Stimulated activated CD8-positive, alpha-beta memory T cell treated with anti-CD3 and anti-CD28 coated beads, Interleukin-4, amount 100 ng/mL, for 1 hour (primary cell): ENCODE measurements around the gene PCDHGA1.
"Not testable (repeated sequence)": the region's sequence is repeated elsewhere in the genome, so short reads cannot be mapped to it uniquely, and the experiment has no call there.

Source experiments
- DNase-seq, 2 donors: peaks; one replicate each; pipeline ENCODE4 v3.0.0-alpha.2; 2020; ENCODE audit warnings: low read depth in 2 of 2, low spot score in 1 of 2

The PCDHGA1 gene

DNA sequence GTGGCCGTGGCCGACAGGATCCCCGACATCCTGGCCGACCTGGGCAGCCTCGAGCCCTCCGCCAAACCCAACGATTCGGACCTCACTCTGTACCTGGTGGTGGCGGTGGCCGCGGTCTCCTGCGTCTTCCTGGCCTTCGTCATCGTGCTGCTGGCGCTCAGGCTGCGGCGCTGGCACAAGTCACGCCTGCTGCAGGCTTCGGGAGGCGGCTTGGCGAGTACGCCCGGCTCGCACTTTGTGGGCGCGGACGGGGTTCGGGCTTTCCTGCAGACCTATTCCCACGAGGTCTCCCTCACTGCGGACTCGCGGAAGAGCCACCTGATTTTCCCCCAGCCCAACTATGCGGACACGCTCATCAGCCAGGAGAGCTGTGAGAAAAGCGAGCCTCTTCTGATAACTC is 15.7 kb downstream of the PCDHGA1 start:
- DNase-seq = not testable (repeated sequence)

DNA sequence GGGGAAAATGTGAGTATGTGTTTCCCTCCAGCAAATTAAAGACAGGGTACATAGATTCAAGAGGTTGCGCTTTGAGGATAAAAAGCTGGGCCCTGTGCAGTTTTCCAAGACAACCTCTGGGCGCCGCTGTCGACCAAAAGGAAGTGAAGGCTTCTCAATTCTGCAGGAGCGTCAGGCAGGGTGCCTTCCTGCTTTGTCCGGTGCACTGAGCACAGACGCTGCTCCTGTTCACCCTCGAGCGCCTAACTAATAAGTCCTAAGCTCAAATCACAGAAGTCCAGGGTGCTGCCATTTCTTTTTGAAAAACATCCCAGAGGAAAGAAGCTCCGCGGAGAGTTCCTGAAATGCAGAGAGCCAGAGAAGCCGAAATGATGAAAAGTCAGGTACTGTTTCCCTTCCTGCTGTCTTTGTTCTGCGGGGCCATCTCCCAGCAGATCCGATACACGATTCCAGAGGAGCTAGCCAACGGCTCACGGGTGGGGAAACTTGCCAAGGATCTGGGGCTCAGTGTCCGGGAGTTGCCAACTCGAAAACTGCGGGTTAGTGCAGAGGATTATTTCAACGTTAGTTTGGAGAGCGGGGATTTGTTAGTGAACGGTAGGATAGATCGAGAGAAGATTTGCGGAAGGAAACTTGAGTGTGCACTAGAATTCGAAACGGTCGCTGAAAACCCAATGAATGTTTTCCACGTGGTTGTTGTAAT is 19.8 kb downstream of the PCDHGA1 start, which contains the start of gene PCDHGB1:
Gene PCDHGB1, plus strand, starts transcription at position 183 of the 703 bp plus-strand sequence. Its CDS starts 162 bp downstream, at position 345.
- DNase-seq = no peak

DNA sequence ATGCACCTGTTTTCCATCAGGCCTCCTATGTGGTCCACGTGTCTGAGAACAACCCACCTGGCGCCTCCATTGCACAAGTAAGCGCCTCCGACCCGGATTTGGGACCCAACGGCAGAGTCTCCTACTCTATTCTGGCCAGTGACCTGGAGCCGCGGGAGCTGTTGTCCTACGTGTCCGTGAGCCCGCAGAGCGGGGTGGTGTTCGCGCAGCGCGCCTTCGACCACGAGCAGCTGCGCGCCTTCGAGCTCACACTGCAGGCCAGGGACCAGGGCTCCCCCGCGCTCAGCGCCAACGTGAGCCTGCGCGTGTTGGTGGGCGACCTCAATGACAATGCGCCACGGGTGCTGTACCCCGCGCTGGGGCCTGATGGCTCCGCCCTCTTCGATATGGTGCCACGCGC is 21.3 kb downstream of the PCDHGA1 start:
- no peak for DNase-seq

DNA sequence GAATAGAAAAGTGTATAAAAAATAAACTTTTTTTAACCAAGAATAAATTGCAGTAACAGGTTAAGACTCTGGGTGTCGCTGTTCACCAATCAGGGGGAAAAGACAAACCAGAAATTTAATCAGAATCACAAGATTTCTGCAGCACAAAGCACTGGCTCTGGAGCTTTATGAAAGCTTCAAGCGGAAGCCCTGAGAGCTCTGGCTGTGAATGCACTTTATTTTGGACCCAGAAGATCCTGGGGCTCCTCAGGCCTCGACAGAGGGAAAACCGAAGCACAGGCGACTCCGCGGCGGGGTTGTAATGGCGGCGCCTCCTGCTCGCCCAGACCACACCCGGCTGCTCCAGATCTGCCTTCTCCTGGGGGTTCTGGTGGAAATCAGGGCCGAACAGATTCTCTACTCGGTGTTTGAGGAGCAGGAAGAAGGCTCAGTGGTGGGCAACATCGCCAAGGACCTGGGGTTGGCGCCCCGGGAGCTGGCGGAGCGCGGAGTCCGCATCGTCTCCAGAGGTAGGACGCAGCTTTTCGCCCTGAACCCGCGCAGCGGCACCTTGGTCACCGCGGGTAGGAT is 24.7 kb downstream of the PCDHGA1 start, which contains the start of gene PCDHGA4:
Gene PCDHGA4, plus strand, starts transcription at position 122 of the 570 bp plus-strand sequence. Its CDS starts 87 bp downstream, at position 209.
- no peak for DNase-seq

DNA sequence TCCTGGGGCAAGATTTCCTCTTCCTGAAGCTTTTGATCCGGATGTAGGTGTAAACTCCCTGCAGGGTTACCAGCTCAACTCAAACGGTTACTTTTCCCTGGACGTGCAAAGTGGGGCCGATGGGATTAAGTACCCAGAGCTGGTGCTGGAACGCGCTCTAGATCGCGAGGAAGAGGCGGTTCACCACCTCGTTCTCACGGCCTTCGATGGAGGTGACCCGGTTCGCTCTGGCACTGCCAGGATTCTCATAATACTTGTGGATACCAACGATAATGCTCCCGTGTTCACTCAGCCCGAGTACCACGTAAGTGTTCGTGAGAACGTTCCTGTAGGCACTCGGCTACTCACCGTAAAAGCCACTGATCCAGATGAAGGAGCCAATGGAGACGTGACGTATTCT is 25.3 kb downstream of the PCDHGA1 start:
- no peak for DNase-seq

DNA sequence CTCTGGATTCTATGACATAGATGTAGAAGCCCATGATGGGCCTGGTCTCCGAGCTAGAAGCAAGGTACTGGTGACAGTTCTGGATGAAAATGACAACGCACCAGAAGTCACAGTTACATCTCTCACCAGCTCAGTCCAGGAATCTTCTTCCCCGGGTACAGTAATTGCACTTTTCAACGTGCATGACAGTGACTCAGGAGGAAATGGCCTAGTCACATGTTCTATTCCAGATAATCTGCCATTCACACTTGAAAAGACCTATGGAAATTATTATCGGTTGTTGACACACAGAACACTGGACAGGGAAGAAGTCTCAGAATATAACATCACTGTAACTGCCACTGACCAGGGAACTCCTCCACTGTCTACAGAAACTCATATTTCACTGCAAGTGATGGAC is 25.8 kb downstream of the PCDHGA1 start:
- no peak for DNase-seq

DNA sequence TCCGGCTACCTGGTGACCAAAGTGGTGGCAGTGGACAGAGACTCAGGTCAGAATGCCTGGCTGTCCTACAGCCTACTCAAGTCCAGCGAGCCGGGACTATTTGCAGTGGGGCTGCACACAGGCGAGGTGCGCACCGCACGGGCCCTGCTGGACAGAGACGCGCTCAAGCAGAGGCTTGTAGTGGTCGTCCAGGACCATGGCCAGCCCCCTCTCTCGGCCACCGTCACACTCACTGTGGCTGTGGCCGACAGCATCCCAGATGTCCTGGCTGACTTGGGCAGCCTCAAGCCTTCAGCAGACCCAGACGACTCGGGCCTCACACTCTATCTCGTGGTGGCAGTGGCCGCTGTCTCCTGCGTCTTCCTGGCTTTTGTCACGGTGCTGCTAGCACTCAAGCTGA is 26.6 kb downstream of the PCDHGA1 start:
- DNase-seq = no peak

DNA sequence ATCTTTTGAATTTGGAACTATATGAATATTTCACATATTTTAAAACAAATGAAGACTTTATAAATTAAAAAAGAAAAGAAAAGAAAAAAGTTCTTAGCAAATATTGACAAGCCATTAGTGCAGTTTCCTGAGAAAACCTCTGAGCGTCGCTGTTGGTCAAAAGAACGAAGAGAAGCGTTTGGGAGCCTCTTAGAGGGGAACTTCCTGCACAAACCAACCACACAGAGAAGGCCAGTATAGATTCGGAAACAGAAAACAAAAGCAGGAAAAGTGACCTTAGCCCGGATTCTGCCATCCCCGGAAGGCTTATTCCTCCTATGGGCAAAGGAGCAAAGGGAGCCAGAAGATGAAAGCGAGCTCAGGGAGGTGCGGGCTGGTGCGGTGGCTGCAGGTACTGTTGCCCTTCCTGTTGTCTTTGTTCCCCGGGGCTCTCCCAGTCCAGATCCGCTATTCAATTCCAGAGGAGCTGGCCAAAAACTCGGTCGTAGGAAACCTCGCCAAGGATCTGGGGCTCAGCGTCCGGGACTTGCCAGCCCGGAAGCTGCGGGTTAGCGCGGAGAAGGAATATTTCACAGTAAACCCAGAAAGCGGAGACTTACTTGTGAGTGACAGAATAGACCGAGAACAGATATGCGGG is 29.6 kb downstream of the PCDHGA1 start, which contains the start of gene PCDHGB2:
Gene PCDHGB2, plus strand, starts transcription at position 205 of the 637 bp plus-strand sequence. Its CDS starts 142 bp downstream, at position 347.
- no peak for DNase-seq

DNA sequence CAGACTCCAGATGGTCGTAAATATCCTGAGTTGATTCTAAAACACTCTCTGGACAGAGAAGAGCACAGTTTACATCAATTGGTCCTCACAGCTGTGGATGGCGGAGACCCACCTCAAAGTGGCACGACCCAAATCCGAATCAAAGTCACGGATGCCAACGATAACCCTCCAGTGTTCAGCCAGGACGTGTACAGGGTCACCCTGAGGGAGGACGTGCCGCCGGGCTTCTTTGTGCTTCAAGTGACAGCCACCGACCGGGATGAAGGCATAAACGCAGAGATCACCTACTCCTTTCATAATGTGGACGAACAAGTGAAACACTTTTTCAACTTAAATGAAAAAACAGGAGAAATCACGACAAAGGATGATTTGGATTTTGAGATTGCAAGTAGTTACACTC is 30.4 kb downstream of the PCDHGA1 start:
- no peak for DNase-seq

DNA sequence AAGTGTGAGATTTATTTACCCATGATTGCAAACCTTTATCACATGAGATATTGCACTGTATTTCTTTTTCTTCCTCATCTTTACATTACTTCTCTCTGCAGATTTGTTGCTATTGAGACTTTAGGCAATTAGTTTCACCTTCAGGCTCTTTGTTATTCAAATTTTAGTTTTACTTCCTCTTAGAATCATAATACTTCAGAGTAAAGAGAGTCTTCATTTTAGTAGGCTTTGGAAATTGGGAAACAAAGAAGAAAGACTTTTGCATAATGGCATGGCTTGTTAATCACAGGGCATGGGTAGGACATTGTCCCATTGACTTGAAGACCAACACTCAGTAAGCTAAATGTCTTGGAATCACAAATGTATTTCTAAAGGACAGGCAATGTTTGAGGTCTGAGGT is 32.4 kb downstream of the PCDHGA1 start:
- DNase-seq = no peak

DNA sequence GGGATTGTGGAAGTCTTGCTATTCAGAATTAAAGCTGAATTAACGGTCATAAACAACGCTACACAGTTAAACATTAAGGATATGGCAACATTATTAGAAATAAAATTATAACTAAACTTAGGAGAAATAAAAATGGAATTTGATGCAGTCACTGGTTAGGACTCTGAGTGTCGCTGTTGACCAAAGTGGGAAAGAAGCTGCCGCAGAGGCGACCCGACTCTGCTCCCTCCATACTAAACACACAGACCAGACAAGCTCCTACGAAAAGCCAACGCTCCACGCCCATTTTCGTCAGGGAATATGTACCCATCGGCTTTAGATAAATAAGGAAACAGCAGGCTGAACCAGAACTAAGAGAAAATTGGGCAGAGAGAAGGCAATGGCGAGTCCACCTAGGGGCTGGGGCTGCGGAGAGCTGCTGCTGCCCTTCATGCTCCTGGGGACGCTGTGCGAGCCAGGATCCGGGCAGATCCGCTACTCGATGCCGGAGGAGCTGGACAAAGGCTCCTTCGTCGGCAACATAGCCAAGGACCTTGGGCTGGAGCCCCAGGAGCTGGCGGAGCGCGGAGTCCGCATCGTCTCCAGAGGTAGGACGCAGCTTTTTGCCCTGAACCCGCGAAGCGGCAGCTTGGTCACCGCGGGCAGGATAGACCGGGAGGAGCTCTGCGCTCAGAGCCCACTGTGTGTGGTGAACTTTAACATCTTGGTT is 33.8 kb downstream of the PCDHGA1 start, which contains the start of gene PCDHGA5:
Gene PCDHGA5, plus strand, starts transcription at position 211 of the 709 bp plus-strand sequence. Its CDS starts 169 bp downstream, at position 380.
- DNase-seq = no peak

DNA sequence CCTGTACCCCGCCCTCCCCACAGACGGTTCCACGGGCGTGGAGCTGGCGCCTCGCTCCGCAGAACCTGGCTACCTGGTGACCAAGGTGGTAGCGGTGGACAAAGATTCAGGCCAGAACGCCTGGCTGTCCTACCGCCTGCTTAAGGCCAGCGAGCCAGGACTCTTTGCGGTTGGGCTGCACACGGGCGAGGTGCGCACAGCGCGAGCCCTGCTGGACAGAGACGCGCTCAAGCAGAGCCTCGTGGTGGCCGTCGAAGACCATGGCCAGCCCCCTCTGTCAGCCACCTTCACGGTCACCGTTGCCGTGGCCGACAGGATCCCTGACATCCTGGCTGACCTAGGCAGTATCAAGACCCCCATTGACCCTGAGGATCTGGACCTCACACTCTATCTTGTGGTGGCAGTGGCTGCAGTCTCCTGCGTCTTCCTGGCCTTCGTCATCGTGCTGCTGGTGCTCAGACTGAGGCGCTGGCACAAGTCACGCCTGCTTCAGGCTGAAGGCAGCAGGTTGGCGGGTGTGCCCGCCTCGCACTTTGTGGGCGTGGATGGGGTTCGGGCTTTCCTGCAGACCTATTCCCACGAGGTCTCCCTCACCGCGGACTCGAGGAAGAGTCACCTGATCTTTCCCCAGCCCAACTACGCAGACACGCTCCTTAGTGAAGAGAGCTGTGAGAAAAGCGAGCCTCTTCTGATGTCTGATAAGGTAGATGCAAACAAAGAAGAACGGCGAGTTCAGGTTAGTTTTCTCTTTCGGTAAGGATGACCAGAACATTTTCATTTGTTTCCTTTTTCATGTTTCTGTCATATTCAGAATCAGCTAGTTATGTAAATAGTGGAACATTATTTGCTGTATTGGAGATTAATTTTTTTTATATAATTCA is 35.9 kb downstream of the PCDHGA1 start:
- DNase-seq = no peak

DNA sequence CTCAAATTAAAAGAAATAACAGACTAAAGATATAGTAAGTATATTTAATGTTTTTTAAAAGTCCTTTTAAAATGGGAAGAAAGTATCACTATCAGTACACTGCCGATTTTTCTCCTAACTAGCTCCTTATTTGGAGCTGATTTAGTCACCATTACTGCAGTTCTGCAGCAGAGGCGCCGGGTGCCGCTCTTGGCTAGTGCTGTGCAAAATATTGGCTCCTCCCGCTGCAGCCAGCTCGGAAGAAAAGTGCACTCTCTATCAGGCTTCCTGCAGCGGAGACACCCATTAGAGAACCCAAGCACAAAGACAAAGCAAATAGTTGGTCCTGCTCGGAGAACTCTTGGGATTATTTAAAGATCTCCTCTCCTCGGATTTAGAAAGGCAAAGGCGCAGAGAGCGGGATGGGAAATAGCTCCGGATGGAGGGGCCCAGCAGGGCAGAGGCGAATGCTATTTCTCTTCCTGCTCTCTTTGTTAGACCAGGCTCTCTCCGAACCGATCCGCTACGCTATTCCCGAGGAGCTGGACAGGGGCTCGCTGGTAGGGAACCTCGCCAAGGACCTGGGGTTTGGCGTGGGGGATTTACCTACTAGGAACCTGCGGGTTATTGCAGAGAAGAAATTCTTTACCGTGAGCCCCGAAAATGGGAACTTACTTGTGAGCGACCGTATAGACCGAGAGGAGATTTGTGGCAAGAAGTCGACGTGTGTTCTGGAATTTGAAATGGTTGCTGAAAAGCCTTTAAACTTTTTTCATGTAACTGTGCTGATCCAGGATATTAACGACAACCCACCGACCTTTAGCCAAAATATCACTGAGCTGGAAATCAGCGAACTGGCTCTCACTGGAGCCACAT is 39.9 kb downstream of the PCDHGA1 start, which contains the start of gene PCDHGB3:
Gene PCDHGB3, plus strand, starts transcription at position 249 of the 855 bp plus-strand sequence. Its CDS starts 153 bp downstream, at position 402.
- no peak for DNase-seq

DNA sequence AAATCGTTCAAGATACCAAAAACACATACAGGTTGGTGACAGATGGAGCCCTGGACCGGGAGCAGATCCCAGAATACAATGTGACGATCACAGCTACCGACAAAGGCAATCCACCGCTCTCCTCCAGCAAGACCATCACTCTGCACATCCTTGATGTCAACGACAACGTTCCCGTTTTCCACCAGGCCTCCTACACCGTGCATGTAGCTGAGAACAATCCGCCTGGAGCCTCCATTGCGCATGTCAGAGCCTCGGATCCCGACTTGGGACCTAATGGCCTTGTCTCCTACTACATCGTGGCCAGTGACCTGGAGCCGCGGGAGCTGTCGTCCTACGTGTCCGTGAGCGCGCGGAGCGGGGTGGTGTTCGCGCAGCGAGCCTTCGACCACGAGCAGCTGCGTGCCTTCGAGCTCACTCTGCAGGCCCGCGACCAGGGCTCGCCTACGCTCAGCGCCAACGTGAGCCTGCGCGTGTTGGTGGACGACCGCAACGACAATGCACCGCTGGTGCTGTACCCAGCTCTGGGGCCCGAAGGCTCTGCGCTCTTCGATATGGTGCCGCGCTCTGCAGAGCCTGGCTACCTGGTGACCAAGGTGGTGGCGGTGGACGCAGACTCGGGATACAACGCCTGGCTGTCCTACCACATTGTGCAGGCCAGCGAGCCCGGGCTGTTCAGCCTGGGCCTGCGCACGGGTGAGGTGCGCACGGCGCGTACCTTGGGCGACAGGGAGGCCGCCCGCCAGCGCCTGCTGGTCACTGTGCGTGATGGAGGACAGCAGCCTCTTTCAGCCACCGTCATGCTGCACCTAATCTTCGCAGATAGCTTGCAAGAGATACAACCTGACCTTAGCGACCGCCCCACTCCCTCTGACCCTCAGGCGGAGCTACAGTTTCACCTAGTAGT is 41.5 kb downstream of the PCDHGA1 start:
- no peak for DNase-seq

DNA sequence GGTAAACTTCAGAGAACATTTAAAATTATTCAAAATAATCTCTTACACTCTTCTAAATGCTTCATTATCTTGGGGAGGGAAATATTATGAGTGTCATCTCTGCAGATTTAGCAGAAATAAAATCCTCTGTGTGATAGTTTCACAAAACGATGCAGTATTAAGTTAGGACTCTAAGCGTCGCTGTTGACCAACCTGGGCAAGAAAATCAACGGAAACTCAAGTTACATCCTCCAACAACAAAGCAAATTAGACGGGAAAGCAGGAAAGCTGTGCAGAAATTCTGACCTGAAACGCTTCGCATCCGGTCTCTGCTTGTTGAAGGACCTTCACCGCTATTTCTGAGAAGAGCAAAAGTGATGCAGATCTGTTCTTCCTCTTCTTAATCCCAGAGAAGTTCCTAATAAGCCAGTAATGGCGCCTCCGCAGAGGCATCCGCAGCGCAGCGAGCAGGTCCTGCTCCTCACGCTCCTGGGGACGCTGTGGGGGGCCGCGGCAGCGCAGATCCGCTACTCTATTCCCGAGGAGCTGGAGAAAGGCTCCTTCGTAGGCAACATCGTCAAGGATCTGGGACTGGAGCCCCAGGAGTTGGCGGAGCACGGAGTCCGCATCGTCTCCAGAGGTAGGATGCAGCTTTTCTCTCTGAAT is 43.5 kb downstream of the PCDHGA1 start, which contains the start of gene PCDHGA6:
Gene PCDHGA6, plus strand, starts transcription at position 219 of the 645 bp plus-strand sequence. Its CDS starts 193 bp downstream, at position 412.
- no peak for DNase-seq

DNA sequence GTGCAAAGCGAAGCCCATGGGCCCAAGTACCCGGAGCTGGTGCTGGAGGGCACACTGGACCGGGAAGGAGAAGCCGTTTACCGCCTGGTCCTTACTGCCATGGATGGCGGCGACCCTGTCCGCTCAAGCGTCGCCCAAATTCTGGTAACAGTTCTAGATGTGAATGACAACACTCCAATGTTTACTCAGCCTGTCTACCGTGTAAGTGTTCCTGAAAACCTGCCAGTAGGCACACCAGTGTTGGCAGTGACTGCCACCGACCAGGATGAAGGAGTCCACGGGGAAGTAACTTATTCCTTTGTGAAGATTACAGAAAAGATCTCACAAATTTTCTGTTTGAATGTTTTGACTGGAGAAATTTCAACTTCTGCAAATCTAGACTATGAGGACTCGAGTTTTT is 44.3 kb downstream of the PCDHGA1 start:
- DNase-seq = no peak

DNA sequence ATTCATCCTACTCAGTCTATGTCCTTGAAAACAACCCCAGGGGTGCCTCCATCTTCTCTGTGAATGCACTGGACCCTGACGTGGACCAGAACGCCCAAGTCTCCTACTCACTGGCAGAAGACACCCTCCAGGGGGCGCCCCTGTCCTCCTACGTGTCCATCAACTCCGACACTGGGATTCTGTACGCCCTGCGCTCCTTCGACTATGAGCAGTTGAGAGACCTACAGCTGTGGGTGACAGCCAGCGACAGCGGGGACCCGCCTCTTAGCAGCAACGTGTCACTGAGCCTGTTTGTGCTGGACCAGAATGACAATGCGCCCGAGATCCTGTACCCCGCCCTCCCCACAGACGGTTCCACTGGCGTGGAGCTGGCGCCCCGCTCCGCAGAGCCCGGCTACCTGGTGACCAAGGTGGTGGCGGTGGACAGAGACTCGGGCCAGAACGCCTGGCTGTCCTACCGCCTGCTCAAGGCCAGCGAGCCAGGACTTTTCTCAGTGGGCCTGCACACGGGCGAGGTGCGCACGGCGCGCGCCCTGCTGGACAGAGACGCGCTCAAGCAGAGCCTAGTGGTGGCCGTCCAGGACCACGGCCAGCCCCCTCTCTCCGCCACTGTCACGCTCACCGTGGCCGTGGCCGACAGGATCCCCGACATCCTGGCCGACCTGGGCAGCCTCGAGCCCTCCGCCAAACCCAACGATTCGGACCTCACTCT is 45.3 kb downstream of the PCDHGA1 start:
- not testable (repeated sequence) for DNase-seq
